ENCODE measurements around the gene PHOSPHO2. TPM values are rescaled to one million over a fixed set of nuclear protein-coding genes. Genes with fewer than 3 reads are reported as not detected.

Gene PHOSPHO2
- total and polyA plus RNA-seq, 9 of the 15 experiments (the other 6 are each of a cell fraction or from before 2014, with no cell fraction given) = 7.8 to 19.1 (median 11.7) TPM

GRCh38 chr2:169664978-169665930 lies 29.0 kb upstream of the PHOSPHO2 start (continued):
- TF ChIP-seq MLX (CRISPR knock-in tag; conservative IDR thresholded peaks at IDR 0.05) (no peak), TCF7L2 (IDR thresholded peaks at IDR 0.05; ENCODE audit: low read depth, low read length) (no peak), ATF7 (IDR thresholded peaks at IDR 0.05) (peak; percentile 65), MEF2A (IDR thresholded peaks at IDR 0.05; ENCODE audit: control insufficient read depth, low read depth, low read length) (peak; percentile 77), KLF13 (tag; IDR thresholded peaks at IDR 0.05; ENCODE audit: borderline replicate concordance, low read depth) (no peak), MAX (CRISPR knock-in tag; IDR thresholded peaks at IDR 0.05) (no peak), E2F5 (CRISPR knock-in tag; IDR thresholded peaks at IDR 0.05) (no peak), ZNF79 (CRISPR knock-in tag; IDR thresholded peaks at IDR 0.05; ENCODE audit: low read depth) (no peak), ZFP1 (CRISPR knock-in tag; IDR thresholded peaks at IDR 0.05) (no peak), TEAD1 (CRISPR knock-in tag; IDR thresholded peaks at IDR 0.05) (peak; percentile 19 to 78; a peak in 1 of 4 replicates), ZFPM2 (CRISPR knock-in tag; IDR thresholded peaks at IDR 0.05) (no peak), HINFP (tag; conservative IDR thresholded peaks at IDR 0.05; ENCODE audit: low read depth) (no peak), ZNF436 (CRISPR knock-in tag; IDR thresholded peaks at IDR 0.05) (no peak), ZBTB12 (CRISPR knock-in tag; IDR thresholded peaks at IDR 0.05) (no peak), HOXB6 (CRISPR knock-in tag; IDR thresholded peaks at IDR 0.05; ENCODE audit: borderline replicate concordance) (0 out of 2 replicates have a peak, but pooled peaks have one; percentile 42), FOXK1 (CRISPR knock-in tag; IDR thresholded peaks at IDR 0.05; ENCODE audit: borderline replicate concordance) (no peak), SP2 (IDR thresholded peaks at IDR 0.05; ENCODE audit: extremely low read depth, low read depth, low read length, poor library complexity, severe bottlenecking) (no peak), MBD1 (CRISPR knock-in tag; IDR thresholded peaks at IDR 0.05) (no peak), MAFF (IDR thresholded peaks at IDR 0.05; ENCODE audit: low read length) (no peak), FIP1L1 (IDR thresholded peaks at IDR 0.05; ENCODE audit: low read depth, low read length, poor library complexity, severe bottlenecking) (no peak)
